ENCODE results near the gene NADSYN1.
"Not testable (repeated sequence)": the region's sequence is repeated elsewhere in the genome, so short reads cannot be mapped to it uniquely, and the experiment has no call there.

The NADSYN1 gene

GRCh38 chr11:71526796-71527575 lies 74.0 kb downstream of the NADSYN1 start, which contains the start of gene KRTAP5-7:
Gene KRTAP5-7 (plus strand): TSS chr11:71527267. CDS start chr11:71527301, 34 bp downstream.
- not testable (repeated sequence) for DNase-seq (ENCODE audit: low read depth, low spot score)

- no peak for DNase-seq (ENCODE audit: low read depth, low spot score)
Measured at GRCh38 chr11:71527576-71528210, 74.7 kb downstream of the NADSYN1 start.

GRCh38 chr11:71530602-71531001 lies 77.6 kb downstream of the NADSYN1 start:
- DNase-seq (ENCODE audit: low read depth, low spot score), result no peak

GRCh38 chr11:71532036-71532610 lies 79.1 kb downstream of the NADSYN1 start:
- DNase-seq (ENCODE audit: low read depth, low spot score), result no peak

GRCh38 chr11:71534711-71535608 lies 82.0 kb downstream of the NADSYN1 start:
- DNase-seq (ENCODE audit: low read depth, low spot score), result not testable (repeated sequence)

- no peak for DNase-seq (ENCODE audit: low read depth, low spot score)
Measured at GRCh38 chr11:71535825-71536224, 82.8 kb downstream of the NADSYN1 start.

GRCh38 chr11:71537537-71537936 lies 84.5 kb downstream of the NADSYN1 start:
- DNase-seq (ENCODE audit: low read depth, low spot score), result no peak

- not testable (repeated sequence) for DNase-seq (ENCODE audit: low read depth, low spot score)
Measured at GRCh38 chr11:71537977-71538665, 85.1 kb downstream of the NADSYN1 start, which contains the start of gene KRTAP5-8. Gene KRTAP5-8 (plus strand): TSS chr11:71538025. CDS start chr11:71538056, 31 bp downstream.

- DNase-seq (ENCODE audit: low read depth, low spot score), result no peak
Measured at GRCh38 chr11:71538666-71538990, 85.6 kb downstream of the NADSYN1 start.

GRCh38 chr11:71539017-71539416 lies 86.0 kb downstream of the NADSYN1 start:
- no peak for DNase-seq (ENCODE audit: low read depth, low spot score)

- not testable (repeated sequence) for DNase-seq (ENCODE audit: low read depth, low spot score)
Measured at GRCh38 chr11:71539971-71540370, 87.0 kb downstream of the NADSYN1 start.

- not testable (repeated sequence) for DNase-seq (ENCODE audit: low read depth, low spot score)
Measured at GRCh38 chr11:71540521-71541304, 87.7 kb downstream of the NADSYN1 start.

- no peak for DNase-seq (ENCODE audit: low read depth, low spot score)
Measured at GRCh38 chr11:71542382-71542781, 89.4 kb downstream of the NADSYN1 start.

- no peak for DNase-seq (ENCODE audit: low read depth, low spot score)
Measured at GRCh38 chr11:71542879-71543777, 90.1 kb downstream of the NADSYN1 start.

GRCh38 chr11:71543866-71544265 lies 90.9 kb downstream of the NADSYN1 start:
- DNase-seq (ENCODE audit: low read depth, low spot score), result no peak

GRCh38 chr11:71544525-71545214 lies 91.7 kb downstream of the NADSYN1 start:
- no peak for DNase-seq (ENCODE audit: low read depth, low spot score)

GRCh38 chr11:71545405-71545966 lies 92.5 kb downstream of the NADSYN1 start:
- DNase-seq (ENCODE audit: low read depth, low spot score), result no peak

- no peak for DNase-seq (ENCODE audit: low read depth, low spot score)
Measured at GRCh38 chr11:71548120-71548519, 95.1 kb downstream of the NADSYN1 start, which contains the start of gene KRTAP5-9. Gene KRTAP5-9 (plus strand): TSS chr11:71548420. CDS start chr11:71548658, 238 bp downstream.

Measured in smooth muscle cell of the brain vasculature (primary cell).